ENCODE data around the gene RAET1G.

Gene RAET1G

DNA sequence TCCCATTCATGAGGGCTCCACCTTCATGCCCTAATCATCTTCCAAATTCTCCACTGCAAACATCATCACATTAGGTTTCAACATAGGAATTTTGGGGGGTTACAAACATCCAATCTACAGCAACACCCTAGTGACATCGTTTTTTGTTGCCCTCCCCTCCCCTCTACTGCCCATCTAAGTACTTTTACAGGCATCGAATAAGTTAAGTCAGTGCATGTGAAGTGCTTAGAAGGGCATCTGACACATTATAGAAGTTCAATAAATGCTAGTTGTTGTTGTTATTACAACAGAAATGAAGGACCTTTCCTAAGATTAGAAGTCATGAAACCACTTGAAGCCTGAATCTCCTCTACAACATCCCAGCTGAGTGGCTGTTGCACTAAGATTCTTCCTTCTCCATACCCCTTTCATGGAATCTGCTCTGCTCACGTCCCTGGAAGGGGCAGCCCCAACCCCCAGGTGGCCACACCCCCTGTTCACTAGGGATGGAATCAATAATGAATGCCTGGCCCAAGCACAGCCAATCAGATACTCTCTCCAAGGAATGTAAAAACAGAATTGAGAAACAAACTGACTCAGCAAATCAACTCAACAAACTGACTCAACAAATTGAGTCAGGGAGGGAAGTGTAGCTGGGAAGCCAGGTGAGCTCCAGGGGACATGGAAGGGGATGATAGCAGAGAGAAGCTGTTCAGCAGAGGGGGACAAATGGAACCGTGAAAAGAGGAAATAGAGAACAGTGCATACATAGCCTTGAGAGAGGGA is 54.9 kb downstream of the RAET1G start:
- no peak for DNase-seq (ENCODE audit: low read depth in 4 of 4, low spot score in 1 of 4)

Measured in stimulated activated CD4-positive, alpha-beta T cell treated with anti-CD3 and anti-CD28 coated beads, Interleukin-1b, Interleukin-23, amount 100 ng/mL, for 24 hours (primary cell).